K562 (cell line): Measurements from ENCODE around the gene PIGM. TPM values are rescaled to one million over a fixed set of nuclear protein-coding genes. Genes with fewer than 3 reads are reported as not detected.

ENCODE experiments used
- AFF1 ChIP-seq, 2 experiments: fragments of 450-650 bp; IDR thresholded peaks; 2 replicates each; pipeline ENCODE4 v1.6.1; 2018; ENCODE audit warnings: mild to moderate bottlenecking in 2 of 2, low read depth in 1 of 2; ENCODE audit not compliant: partially characterized antibody in 2 of 2
- CBFA2T2 ChIP-seq: fragments of 450-650 bp; conservative IDR thresholded peaks from 2 replicates; pipeline ENCODE4 v1.6.1; 2017; ENCODE audit warnings: mild to moderate bottlenecking
- CCAR2 ChIP-seq: fragments of 200-400 bp; formaldehyde crosslinking; IDR thresholded peaks from 2 replicates; pipeline ENCODE4 v1.6.1; 2017; ENCODE audit warnings: mild to moderate bottlenecking, low read depth, low read length
- MAFK ChIP-seq: IDR thresholded peaks from 2 replicates; pipeline ENCODE4 v1.6.1; 2011; ENCODE audit warnings: low read length, improper control_type of control experiment
- PCBP2 ChIP-seq: fragments of 200-400 bp; formaldehyde crosslinking; IDR thresholded peaks from 2 replicates; pipeline ENCODE4 v1.6.1; 2018; ENCODE audit warnings: low read length, low read depth, mild to moderate bottlenecking, moderate library complexity; ENCODE audit not compliant: poor library complexity, severe bottlenecking
- RBM14 ChIP-seq: fragments of 200-400 bp; formaldehyde crosslinking; IDR thresholded peaks from 2 replicates; pipeline ENCODE4 v1.6.1; 2018; ENCODE audit warnings: low read depth, mild to moderate bottlenecking, low read length, moderate library complexity, borderline replicate concordance; ENCODE audit not compliant: insufficient read depth
- REST ChIP-seq, 2 experiments: fragments of 450-650 bp; formaldehyde crosslinking in 1 of 2; IDR thresholded peaks; 2 replicates each; pipeline versions ENCODE4 v1.4.0 to v1.6.1; 2014 to 2020; ENCODE audit warnings: mild to moderate bottlenecking in 2 of 2, borderline replicate concordance in 1 of 2, low read depth in 1 of 2
- TFE3 ChIP-seq: fragments of 450-650 bp; formaldehyde crosslinking; IDR thresholded peaks from 2 replicates; pipeline ENCODE4 v1.4.0; 2020; ENCODE audit warnings: mild to moderate bottlenecking, mixed read lengths
- TOE1 ChIP-seq, 2 experiments: fragments of 450-650 bp in 1 of 2; sonication (generic) in 1 of 2; formaldehyde crosslinking in 1 of 2; IDR thresholded peaks; 2 replicates each; pipeline versions ENCODE4 v1.7.1 to v1.8.0; 2016 to 2022; ENCODE audit warnings: borderline replicate concordance in 2 of 2, mild to moderate bottlenecking in 2 of 2, antibody characterized with exemption in 1 of 2, inconsistent platforms in 1 of 2, low read depth in 1 of 2, missing genetic modification reagents in 1 of 2, moderate library complexity in 1 of 2
- ZBTB26 ChIP-seq: fragments of 450-650 bp; formaldehyde crosslinking; IDR thresholded peaks from 2 replicates; pipeline ENCODE4 v1.4.0; 2022; ENCODE audit warnings: missing genetic modification characterization
- ZNF253 ChIP-seq: fragments of 250-450 bp; sonication (Bioruptor Pico); conservative IDR thresholded peaks from 2 replicates; pipeline ENCODE4 v1.6.1; 2021; ENCODE audit warnings: mild to moderate bottlenecking
- polyA plus RNA-seq, 8 experiments: library from polyadenylated mRNA; depleted of rRNA in 4 of 8; stranded (reverse) in 5 of 8; unstranded in 3 of 8; fragments of >200 nt; fragmentation: Nextera tagmentation in 2 of 8; fragmentation: Illumina TruSeq in 1 of 8; extraction: Ambion mirVana in 2 of 8; extraction: Trizol in 1 of 8; gene quantifications; 2 replicates each; pipeline versions ENCODE4 v1.2.1 to v1.2.3, GENCODE V29; 2011 to 2014; ENCODE audit warnings: inconsistent platforms in 1 of 8, missing spikeins in 1 of 8
- total RNA-seq, 7 experiments: library from RNA; depleted of rRNA in 6 of 7; stranded (reverse); fragments of >200 nt in 6 of 7; fragmentation: Illumina TruSeq in 2 of 7; extraction: Trizol in 2 of 7; gene quantifications; 2 replicates each; pipeline versions ENCODE4 v1.2.1 to v1.2.3, GENCODE V29; 2011 to 2021; ENCODE audit warnings: low replicate concordance in 1 of 7

Gene PIGM
- total and polyA plus RNA-seq, 9 of the 15 experiments (the other 6 are each of a cell fraction or from before 2014, with no cell fraction given), result 2.6 to 6.7 (median 4.3) TPM

GRCh38 chr1:160045653-160046052, 13.9 kb upstream of the PIGM start (continued):
- no peak for TF ChIP-seq CCAR2
- TF ChIP-seq AFF1 (IDR thresholded peaks at IDR 0.05; ENCODE audit: low read depth in 1 of 2, partially characterized antibody in 2 of 2), result no peak
- TF ChIP-seq RBM14, result no peak
- no peak for TF ChIP-seq PCBP2
- TF ChIP-seq MAFK, result no peak
- TF ChIP-seq ZNF253 (CRISPR knock-in tag), result no peak
- no peak for TF ChIP-seq REST (IDR thresholded peaks at IDR 0.05; ENCODE audit: borderline replicate concordance)
- TF ChIP-seq REST (CRISPR knock-in tag; IDR thresholded peaks at IDR 0.05; ENCODE audit: low read depth), result no peak
- peak; percentile 97 for TF ChIP-seq TFE3
- peak; percentile 81; the same call in 1 of the 2 replicates for TF ChIP-seq TOE1 (IDR thresholded peaks at IDR 0.05; ENCODE audit: borderline replicate concordance)
- TF ChIP-seq TOE1 (CRISPR knock-in tag; IDR thresholded peaks at IDR 0.05; ENCODE audit: borderline replicate concordance, low read depth), result no peak
- no peak for TF ChIP-seq ZBTB26 (CRISPR knock-in tag)
- TF ChIP-seq CBFA2T2, result peak; percentile 55
